Neural progenitor cell (in vitro differentiated cells): ENCODE measurements around the gene PCYOX1L.

Experiments used
- EZH2 ChIP-seq: fragments of 200-600 bp; sonication (generic); IDR thresholded peaks from 2 replicates; pipeline ENCODE4 v1.6.1; 2017; ENCODE audit warnings: antibody characterized with exemption, mild to moderate bottlenecking, moderate library complexity
- TF ChIP-seq, protein P1 (sequence below): fragments of 200-600 bp; sonication (generic); IDR thresholded peaks from 2 replicates; pipeline ENCODE4 v1.5.1; 2017; ENCODE audit warnings: antibody characterized with exemption, mild to moderate bottlenecking

DNA sequence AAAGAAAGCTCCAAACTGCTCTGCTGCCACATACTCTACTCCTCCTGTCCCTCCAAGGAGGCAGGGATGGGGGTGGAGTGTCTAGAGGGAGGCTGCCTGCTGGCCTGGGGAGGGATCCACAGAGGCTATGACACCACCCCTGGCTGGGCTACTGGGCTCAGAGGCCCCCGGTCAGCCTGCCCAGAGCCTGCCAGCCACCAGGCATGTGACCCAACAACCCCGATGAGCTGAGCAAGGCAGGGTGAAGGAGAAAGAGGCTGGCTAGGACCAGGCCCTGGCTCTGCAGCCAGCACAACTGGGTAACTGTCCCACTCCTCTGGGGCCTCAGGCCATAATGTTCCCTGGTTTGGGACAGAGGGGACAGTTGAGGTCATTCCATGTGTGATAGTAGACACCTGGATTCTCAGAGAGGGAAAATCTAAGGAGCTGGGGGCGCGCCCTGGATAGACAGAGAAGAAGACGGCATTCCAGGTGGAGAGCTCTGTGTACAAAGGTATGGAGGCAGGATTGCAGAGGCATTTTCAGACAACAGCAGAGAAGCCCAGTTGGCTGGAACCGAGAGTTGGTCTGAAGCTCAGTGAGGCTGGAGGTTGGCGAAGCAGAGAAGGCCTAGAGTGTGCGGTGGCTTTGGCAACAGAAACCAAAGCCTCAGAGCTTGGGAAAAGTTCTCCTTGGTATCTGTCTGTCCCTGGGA lies 55.1 kb downstream of the PCYOX1L start:
- TF ChIP-seq EZH2, result no peak
- TF ChIP-seq, protein P1, sequence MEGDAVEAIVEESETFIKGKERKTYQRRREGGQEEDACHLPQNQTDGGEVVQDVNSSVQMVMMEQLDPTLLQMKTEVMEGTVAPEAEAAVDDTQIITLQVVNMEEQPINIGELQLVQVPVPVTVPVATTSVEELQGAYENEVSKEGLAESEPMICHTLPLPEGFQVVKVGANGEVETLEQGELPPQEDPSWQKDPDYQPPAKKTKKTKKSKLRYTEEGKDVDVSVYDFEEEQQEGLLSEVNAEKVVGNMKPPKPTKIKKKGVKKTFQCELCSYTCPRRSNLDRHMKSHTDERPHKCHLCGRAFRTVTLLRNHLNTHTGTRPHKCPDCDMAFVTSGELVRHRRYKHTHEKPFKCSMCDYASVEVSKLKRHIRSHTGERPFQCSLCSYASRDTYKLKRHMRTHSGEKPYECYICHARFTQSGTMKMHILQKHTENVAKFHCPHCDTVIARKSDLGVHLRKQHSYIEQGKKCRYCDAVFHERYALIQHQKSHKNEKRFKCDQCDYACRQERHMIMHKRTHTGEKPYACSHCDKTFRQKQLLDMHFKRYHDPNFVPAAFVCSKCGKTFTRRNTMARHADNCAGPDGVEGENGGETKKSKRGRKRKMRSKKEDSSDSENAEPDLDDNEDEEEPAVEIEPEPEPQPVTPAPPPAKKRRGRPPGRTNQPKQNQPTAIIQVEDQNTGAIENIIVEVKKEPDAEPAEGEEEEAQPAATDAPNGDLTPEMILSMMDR, result no peak
